HG02973 (cell line): Measurements from ENCODE around the gene OLFML3.
"Not testable (repeated sequence)": the region's sequence is repeated elsewhere in the genome, so short reads cannot be mapped to it uniquely, and the experiment has no call there.

Experiments
- ATAC-seq: cut with Tn5 transposase; IDR thresholded peaks from one replicate; pipeline ENCODE4 v1.9.1; 2021; ENCODE audit warnings: moderate library complexity; ENCODE audit not compliant: unreplicated experiment

OLFML3 gene

DNA sequence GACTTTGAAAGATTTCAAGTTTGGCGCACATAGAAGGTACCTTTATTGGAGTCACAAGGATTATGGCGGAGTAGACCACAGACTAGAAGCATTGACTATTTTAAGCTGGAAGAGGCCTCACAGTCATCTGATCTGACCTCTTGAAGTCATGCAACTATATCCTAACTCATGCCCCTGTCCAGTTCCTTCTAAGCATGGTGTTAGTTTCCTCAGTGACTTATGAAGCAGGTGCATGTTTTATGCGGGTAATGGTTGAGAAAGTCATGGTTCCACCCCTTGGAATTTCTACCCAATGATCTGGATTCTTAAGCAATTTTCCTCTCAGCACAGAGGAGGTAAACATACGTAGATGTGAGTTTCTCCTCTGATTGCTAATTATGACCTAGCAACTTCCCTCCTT is 11.7 kb downstream of the OLFML3 start:
- ATAC-seq: no peak

- no peak for ATAC-seq
These were observed 12.3 kb downstream of the OLFML3 start for GRCh38 chr1:113991467-113991997.

- ATAC-seq: no peak
These were observed 13.8 kb downstream of the OLFML3 start for GRCh38 chr1:113993072-113993471.

DNA sequence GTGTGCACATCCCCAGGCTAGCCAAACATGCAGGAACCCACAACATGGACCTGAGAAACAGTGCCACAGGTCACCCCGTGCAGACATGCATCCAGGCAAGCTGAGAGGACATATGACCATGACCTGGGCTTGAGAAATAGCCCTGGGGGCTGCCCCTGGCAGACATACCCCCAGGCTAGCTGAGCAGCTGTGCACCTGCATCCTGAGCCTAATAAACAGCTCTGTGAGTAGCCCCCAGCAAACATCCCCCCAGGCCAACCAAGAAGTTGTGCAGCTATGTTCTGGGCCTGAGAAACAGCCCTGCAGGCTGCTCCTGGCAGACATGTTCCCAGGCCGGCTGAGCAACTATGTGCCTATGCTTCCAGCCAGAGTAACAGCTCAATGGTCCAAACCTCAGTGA is 14.5 kb downstream of the OLFML3 start:
- ATAC-seq: no peak

- no peak for ATAC-seq
These were observed 16.1 kb downstream of the OLFML3 start for GRCh38 chr1:113995382-113995781.

DNA sequence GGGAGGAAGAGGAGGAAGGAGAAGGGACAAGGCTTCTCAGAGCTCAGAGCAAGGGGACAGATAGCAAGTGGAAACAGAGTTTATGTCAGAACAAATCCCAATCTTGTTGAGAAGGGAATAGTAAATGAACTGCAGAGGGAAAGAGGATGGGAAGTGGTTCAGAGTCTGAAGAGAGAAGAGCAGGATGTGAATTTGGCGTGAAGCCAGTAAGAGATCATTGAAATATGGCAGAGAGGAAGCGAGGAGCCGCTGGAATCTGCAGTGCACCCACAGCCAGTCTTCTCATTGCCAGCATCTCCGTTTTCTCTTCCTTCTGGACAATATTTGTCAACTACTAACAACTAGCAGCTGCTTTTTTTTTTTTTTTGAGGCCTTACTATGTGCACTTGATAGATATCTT is 19.1 kb downstream of the OLFML3 start:
- ATAC-seq: no peak

DNA sequence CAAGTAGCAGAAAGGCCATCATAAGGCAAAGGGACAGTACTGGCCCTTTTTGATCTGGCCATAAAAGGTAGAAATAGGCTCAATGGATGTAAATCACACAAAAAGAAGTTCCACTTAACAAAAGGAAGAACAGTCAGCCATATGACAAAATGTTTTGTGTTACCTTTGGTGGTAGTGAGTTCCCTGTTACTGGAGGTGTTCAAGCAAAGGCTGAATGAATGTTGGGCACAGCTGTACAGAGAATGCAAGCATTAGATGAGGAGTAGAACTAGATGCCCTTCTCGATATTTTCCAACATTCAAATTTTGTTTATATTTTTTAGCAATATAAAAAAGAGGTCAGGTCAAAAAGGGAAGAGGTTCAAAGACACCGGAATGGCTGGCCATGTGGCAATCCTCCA is 20.0 kb downstream of the OLFML3 start:
- no peak for ATAC-seq

- ATAC-seq: no peak
These were observed 20.5 kb downstream of the OLFML3 start for GRCh38 chr1:113999799-114000198.

DNA sequence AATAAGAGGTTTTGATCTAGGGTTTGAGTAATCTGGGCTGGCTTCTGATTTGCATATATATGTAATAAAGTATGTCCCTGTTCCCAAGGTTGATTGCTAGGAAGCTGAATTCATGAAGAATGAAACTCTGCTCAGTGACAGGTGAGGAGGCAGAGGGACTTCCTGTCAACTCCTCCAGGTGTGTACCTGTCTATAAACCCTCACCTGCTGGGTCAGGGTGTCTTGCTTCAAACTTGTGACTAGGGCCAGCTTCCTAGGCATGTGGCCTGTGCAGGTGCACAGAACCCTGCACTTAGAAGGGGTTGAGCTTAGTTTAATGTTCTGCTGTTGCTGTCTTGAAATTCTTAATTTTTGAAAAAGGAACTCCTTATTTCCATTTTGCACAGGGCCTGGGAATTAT is 21.1 kb downstream of the OLFML3 start:
- ATAC-seq: no peak

- no peak for ATAC-seq
These were observed 23.4 kb downstream of the OLFML3 start for GRCh38 chr1:114002492-114003239.

- no peak for ATAC-seq
These were observed 24.2 kb downstream of the OLFML3 start for GRCh38 chr1:114003431-114003830.

DNA sequence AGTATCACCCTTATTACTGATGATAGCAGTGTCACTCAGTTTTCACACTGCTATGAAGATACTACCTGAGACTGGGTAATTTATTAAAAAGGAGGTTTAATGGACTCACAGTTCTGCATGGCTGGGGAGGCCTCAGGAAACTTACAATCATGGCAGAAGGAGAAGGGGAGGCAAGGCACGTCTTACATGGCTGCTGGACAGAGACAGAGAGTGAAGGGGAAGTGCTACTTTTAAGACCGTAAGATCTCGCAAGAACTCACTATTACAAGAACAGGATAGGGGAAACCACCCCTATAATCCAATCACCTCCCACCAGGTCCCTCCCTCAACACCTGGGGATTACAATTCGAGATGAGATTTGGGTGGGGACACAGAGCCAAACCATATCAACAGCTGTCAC is 27.6 kb downstream of the OLFML3 start:
- not testable (repeated sequence) for ATAC-seq

- ATAC-seq: no peak
These were observed 29.2 kb downstream of the OLFML3 start for GRCh38 chr1:114008480-114008941.

DNA sequence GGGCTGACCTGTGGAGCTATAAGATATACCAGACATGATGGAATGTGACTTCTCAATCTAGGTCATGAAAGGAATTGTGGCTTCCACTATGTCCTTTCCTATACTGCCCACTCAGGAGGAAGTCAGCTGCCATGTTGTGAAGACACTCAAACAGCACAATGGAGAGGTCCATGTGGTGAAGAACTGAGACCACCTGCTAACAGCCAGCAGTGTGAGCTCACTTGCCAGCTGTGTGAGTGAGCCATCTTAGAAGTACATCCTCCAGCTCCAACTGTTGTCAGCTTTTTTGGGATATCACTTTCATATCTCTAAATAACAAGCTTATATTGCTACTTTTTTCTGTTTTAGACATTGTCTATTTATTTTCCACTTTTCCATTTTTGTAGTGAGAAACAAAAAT is 29.7 kb downstream of the OLFML3 start:
- no peak for ATAC-seq

DNA sequence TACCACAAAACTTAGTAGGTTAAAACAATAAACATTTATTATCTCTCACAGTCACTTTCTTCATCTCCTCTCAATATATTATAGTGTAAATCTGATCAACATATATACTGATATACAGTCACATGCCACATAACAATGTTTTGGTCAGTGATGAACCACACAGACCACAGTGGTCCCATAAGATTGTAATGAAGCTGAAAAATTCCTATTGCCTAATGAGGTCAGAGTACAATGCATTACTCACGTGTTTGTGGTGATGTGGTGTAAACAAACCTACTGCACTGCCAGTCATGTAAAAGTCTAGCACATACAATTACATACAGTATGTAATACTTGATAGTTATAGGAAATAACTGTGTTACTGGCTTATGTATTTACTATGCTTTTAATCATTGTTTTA is 30.1 kb downstream of the OLFML3 start:
- ATAC-seq: no peak

DNA sequence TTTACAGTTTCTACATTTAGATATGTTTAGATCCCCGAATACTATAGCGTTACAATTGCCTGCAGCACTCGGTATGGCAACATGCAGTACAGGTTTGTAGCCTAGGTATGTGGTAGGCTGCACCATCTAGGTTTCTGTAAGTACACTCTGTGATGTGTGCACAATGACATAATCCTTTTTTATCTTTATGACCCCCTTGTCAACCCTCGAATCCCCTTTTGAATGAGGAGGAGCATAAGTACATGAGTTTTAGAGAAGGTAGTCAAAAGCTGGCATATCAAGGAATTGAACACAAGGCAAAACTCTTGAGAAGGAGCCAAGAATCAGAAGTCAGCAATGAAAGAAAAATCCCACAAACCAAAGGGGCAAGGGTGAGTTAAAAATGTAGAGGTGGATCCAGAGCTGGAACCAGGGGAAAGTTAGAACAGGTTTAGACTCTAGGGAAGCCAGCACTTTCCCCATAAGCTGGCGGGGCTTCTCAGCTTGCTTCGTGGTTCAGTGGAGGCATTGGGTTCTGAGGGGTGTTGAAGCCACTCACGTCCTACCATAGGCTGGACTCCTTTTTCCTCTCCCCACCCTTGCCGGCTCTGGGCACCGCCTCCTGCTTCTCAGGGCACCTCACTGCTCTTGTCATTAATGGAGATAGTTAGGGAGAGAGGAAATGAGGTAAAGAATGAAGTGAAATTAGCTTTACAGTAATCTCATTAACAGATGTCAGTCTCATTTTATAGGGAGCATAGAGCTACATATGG is 31.3 kb downstream of the OLFML3 start:
- ATAC-seq: no peak

DNA sequence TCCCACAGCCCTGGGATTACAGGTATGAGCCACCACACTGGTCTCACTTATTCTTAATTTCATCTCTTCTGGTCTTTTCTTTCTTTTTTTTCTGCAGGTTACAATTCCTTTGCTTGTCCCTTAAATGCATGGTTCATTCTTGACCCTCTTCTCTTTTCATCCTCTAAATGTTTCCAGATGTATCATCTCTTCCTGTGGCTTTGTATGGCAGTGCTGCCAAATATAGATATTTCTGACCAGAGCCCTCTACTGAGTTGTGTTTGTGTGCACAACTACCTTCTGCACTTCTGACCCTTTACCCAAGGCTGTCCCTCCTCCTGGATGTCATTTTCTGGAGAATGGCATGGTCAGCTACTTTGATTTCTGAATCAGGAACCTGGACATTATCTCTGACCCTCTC is 32.5 kb downstream of the OLFML3 start:
- ATAC-seq: no peak

GRCh38 chr1:114015075-114015474 is 35.8 kb downstream of the OLFML3 start:
- no peak for ATAC-seq

- ATAC-seq: not testable (repeated sequence)
These were observed 40.5 kb downstream of the OLFML3 start for GRCh38 chr1:114019724-114020123.

DNA sequence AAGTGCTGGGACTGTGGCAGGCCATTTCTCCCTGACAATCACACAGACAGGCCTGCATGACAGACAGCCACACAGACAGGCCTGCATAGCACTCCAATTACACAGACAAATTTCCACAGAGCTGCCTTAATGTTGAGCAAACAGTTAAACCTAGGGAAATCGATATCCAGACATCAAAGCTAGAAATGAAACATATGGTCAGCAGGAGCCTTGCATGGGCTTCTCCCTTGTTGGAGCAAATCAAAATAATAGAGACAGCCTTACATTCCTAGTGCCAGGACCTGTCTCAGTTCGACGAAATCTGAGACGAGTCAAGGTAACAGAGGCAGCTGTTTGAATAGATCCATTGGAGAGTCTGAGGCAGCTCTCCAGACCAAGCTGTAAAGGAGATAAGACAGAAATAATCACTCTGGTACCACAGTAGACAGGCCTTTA is 42.4 kb downstream of the OLFML3 start:
- no peak for ATAC-seq

- ATAC-seq: no peak
These were observed 43.6 kb downstream of the OLFML3 start for GRCh38 chr1:114022877-114023276.

- ATAC-seq: no peak
These were observed 44.1 kb downstream of the OLFML3 start for GRCh38 chr1:114023377-114023776.
